Measurements from ENCODE around the gene LCNL1.

DNA sequence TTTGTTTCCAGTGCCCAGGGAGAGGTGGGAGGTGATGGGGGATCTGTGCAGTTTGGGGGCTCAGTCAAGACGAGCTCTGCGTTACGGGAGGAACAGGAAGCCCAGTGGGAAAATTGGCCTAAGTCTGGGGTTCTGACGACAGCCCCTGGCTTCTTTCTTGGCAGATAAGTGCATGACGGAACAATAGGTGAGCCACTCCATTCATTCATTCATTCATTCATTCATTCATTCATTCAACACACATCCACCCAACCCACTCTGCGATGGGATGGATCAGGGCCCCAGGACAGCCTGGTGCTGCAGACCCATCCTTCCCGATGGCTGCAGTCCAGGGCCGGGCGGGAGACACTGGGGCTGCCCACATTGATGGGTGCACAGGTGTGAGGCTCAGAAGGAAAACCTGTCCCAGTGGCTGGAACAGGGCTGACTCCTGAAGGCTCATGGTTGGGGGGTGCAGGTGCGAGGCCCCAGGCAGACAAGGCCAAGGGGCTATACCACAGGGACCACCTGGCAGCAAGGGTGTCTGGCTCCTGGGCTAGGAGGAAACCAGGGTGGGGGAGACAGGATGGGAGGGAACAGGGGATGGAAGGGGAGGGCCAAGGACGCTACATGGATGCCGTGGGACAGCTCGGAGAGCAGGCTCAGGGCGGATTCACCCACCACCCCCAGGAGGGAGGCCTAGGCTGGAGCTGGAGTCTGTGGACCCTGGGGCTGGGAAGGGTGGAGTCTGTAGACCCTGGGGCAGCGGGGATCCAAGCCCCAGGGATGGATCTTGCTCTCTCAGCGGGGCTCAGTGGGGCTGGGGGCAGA, 1.9 kb upstream of the LCNL1 start:
- no peak for TF ChIP-seq EP300 (IDR thresholded peaks at IDR 0.05)
- TF ChIP-seq, protein P1, sequence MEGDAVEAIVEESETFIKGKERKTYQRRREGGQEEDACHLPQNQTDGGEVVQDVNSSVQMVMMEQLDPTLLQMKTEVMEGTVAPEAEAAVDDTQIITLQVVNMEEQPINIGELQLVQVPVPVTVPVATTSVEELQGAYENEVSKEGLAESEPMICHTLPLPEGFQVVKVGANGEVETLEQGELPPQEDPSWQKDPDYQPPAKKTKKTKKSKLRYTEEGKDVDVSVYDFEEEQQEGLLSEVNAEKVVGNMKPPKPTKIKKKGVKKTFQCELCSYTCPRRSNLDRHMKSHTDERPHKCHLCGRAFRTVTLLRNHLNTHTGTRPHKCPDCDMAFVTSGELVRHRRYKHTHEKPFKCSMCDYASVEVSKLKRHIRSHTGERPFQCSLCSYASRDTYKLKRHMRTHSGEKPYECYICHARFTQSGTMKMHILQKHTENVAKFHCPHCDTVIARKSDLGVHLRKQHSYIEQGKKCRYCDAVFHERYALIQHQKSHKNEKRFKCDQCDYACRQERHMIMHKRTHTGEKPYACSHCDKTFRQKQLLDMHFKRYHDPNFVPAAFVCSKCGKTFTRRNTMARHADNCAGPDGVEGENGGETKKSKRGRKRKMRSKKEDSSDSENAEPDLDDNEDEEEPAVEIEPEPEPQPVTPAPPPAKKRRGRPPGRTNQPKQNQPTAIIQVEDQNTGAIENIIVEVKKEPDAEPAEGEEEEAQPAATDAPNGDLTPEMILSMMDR (IDR thresholded peaks at IDR 0.05) = no peak
- TF ChIP-seq POLR2AphosphoS5 (IDR thresholded peaks at IDR 0.05) = no peak
- TF ChIP-seq POLR2A (IDR thresholded peaks at IDR 0.05) = no peak

Data from sigmoid colon (tissue), 4 donors.